Measurements from ENCODE around the gene PLXNB2.

DNA sequence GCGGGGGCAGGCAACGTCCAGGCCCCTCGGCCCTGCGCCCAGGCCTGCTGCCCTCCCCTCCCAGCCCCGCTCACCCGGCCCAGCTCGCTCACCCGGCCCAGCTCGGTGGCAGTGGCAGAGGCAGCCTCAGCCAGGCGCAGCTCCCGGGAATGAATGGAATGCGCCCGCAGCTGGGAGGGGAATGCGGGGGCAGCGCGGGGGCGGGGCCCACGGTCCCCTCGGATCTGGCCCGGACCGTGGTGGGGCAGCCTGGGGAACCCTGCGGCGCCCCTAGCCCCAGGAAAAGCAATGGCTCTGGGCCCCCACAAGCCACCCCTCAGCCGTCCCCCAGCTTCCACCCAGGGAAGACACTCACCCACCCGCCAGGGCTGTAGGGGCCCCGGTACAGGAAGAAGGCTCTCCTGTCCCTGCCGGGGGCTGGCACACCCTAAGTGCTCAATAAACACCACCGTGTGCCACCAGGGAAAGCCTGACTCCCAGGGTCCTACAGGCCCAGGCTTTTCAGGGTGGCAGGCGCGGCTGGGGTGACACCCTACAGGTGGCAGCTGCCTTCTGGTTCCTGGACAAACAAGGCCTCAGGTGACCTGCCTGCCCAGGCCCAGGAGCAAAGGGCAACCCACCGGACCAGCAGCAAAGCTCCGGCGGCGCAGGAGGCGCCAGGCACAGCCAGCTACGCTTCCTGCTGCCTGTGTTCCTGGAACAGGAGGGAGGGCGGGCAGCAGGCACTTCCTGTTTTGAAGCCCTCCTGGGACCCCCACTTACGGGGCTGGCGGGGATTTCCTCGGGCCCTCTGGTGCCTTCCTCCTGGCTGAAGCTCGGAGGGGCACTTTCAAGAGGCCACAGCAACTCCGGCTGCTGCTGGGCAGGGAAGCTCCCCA lies 13.8 kb downstream of the PLXNB2 start:
- TF ChIP-seq, protein P1, sequence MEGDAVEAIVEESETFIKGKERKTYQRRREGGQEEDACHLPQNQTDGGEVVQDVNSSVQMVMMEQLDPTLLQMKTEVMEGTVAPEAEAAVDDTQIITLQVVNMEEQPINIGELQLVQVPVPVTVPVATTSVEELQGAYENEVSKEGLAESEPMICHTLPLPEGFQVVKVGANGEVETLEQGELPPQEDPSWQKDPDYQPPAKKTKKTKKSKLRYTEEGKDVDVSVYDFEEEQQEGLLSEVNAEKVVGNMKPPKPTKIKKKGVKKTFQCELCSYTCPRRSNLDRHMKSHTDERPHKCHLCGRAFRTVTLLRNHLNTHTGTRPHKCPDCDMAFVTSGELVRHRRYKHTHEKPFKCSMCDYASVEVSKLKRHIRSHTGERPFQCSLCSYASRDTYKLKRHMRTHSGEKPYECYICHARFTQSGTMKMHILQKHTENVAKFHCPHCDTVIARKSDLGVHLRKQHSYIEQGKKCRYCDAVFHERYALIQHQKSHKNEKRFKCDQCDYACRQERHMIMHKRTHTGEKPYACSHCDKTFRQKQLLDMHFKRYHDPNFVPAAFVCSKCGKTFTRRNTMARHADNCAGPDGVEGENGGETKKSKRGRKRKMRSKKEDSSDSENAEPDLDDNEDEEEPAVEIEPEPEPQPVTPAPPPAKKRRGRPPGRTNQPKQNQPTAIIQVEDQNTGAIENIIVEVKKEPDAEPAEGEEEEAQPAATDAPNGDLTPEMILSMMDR (conservative IDR thresholded peaks at IDR 0.05; ENCODE audit: low read depth, low read length), result no peak
- TF ChIP-seq EZH2 (IDR thresholded peaks at IDR 0.05; ENCODE audit: borderline replicate concordance, low read depth, low read length, poor library complexity, severe bottlenecking), result no peak

Data from A673 (cell line).